ENCODE results near the gene CAD.

The CAD gene

GRCh38 chr2:27198627-27199026 is 18.5 kb upstream of the CAD start:
- WGBS (ENCODE audit: insufficient coverage) = 88% methylated on average over 2 of the region's 2 CpGs
- H3K4me3 ChIP-seq (ENCODE audit: control insufficient read depth in 1 of 7, extremely low read depth in 1 of 7, insufficient read depth in 4 of 7, low read depth in 2 of 7, low read length in 6 of 7) = no peak overlapping the region
- no peak overlapping the region for H3K27ac ChIP-seq (ENCODE audit: insufficient read depth in 1 of 2, low read depth in 1 of 2, low read length in 2 of 2, poor library complexity in 1 of 2, severe bottlenecking in 2 of 2)
- H3K4me1 ChIP-seq (ENCODE audit: control extremely low read depth in 1 of 4, control insufficient read depth in 4 of 4, insufficient read depth in 4 of 4, low read length in 3 of 4) = no peaks in the 10 kb centered on the region
- CTCF ChIA-PET = interaction anchor here (1.6 kb wide), 1 partner anchor 75 kb away, joined by 6 read pairs; the partner anchor contains the start of gene ABHD1
- POLR2A ChIA-PET = no interaction called here
- no peaks in the 10 kb centered on the region for H3K27me3 ChIP-seq (replicated peaks in 2 of 5; ENCODE audit: control insufficient read depth in 4 of 5, insufficient read depth in 5 of 5, low read length in 4 of 5)
- no peaks in the 10 kb centered on the region for H3K9me3 ChIP-seq (ENCODE audit: control extremely low read depth in 1 of 5, control insufficient read depth in 4 of 5, insufficient read depth in 2 of 5, low read depth in 1 of 5, low read length in 4 of 5)
- DNase-seq = no peak
- H3K36me3 ChIP-seq (ENCODE audit: control insufficient read depth in 4 of 4, insufficient read depth in 4 of 4, low read length in 3 of 4) = peaks cover 5 to 39% (median 25%) of the 10 kb centered on the region in 4 experiments

GRCh38 chr2:27199241-27199640 is 17.9 kb upstream of the CAD start:
- H3K9me3 ChIP-seq (ENCODE audit: control extremely low read depth in 1 of 5, control insufficient read depth in 4 of 5, insufficient read depth in 2 of 5, low read depth in 1 of 5, low read length in 4 of 5) = no peaks in the 10 kb centered on the region
- no peak overlapping the region for H3K4me3 ChIP-seq (ENCODE audit: control insufficient read depth in 1 of 7, extremely low read depth in 1 of 7, insufficient read depth in 4 of 7, low read depth in 2 of 7, low read length in 6 of 7)
- POLR2A ChIA-PET = no interaction called here
- H3K4me1 ChIP-seq (ENCODE audit: control extremely low read depth in 1 of 4, control insufficient read depth in 4 of 4, insufficient read depth in 4 of 4, low read length in 3 of 4) = no peaks in the 10 kb centered on the region
- no peak for DNase-seq
- WGBS (ENCODE audit: insufficient coverage) = 100% methylated on average over 1 of the region's 2 CpGs
- no peaks in the 10 kb centered on the region for H3K27me3 ChIP-seq (replicated peaks in 2 of 5; ENCODE audit: control insufficient read depth in 4 of 5, insufficient read depth in 5 of 5, low read length in 4 of 5)
- CTCF ChIA-PET = no interaction called here
- H3K27ac ChIP-seq (ENCODE audit: insufficient read depth in 1 of 2, low read depth in 1 of 2, low read length in 2 of 2, poor library complexity in 1 of 2, severe bottlenecking in 2 of 2) = no peak overlapping the region
- H3K36me3 ChIP-seq (ENCODE audit: control insufficient read depth in 4 of 4, insufficient read depth in 4 of 4, low read length in 3 of 4) = peaks cover 7 to 45% (median 31%) of the 10 kb centered on the region in 4 experiments

- Histone ChIP-seq H3K36me3 (ENCODE audit: control insufficient read depth in 4 of 4, insufficient read depth in 4 of 4, low read length in 3 of 4) (peaks cover 14 to 70% (median 52%) of the 10 kb centered on the region in 4 experiments), H3K9me3 (ENCODE audit: control extremely low read depth in 1 of 5, control insufficient read depth in 4 of 5, insufficient read depth in 2 of 5, low read depth in 1 of 5, low read length in 4 of 5) (no peaks in the 10 kb centered on the region), H3K4me1 (ENCODE audit: control extremely low read depth in 1 of 4, control insufficient read depth in 4 of 4, insufficient read depth in 4 of 4, low read length in 3 of 4) (no peaks in the 10 kb centered on the region), H3K27ac (ENCODE audit: insufficient read depth in 1 of 2, low read depth in 1 of 2, low read length in 2 of 2, poor library complexity in 1 of 2, severe bottlenecking in 2 of 2) (no peak overlapping the region), H3K4me3 (ENCODE audit: control insufficient read depth in 1 of 7, extremely low read depth in 1 of 7, insufficient read depth in 4 of 7, low read depth in 2 of 7, low read length in 6 of 7) (no peak overlapping the region), H3K27me3 (replicated peaks in 2 of 5; ENCODE audit: control insufficient read depth in 4 of 5, insufficient read depth in 5 of 5, low read length in 4 of 5) (no peaks in the 10 kb centered on the region)
- no peak for DNase-seq
- ChIA-PET CTCF (interaction anchor here (1.3 kb wide), 1 partner anchor 11 kb away, joined by 3 read pairs; no protein-coding TSS in a partner anchor), POLR2A (no interaction called here)
- 98% methylated on average over 7 of the region's 7 CpGs for WGBS (ENCODE audit: insufficient coverage)
Measured at GRCh38 chr2:27201675-27202074, 15.5 kb upstream of the CAD start.

- no peaks in the 10 kb centered on the region for H3K4me1 ChIP-seq (ENCODE audit: control extremely low read depth in 1 of 4, control insufficient read depth in 4 of 4, insufficient read depth in 4 of 4, low read length in 3 of 4)
- H3K4me3 ChIP-seq (ENCODE audit: control insufficient read depth in 1 of 7, extremely low read depth in 1 of 7, insufficient read depth in 4 of 7, low read depth in 2 of 7, low read length in 6 of 7) = no peak overlapping the region
- WGBS (ENCODE audit: insufficient coverage) = 100% methylated on average over 1 of the region's 2 CpGs
- H3K27me3 ChIP-seq (replicated peaks in 2 of 5; ENCODE audit: control insufficient read depth in 4 of 5, insufficient read depth in 5 of 5, low read length in 4 of 5) = no peaks in the 10 kb centered on the region
- no peaks in the 10 kb centered on the region for H3K9me3 ChIP-seq (ENCODE audit: control extremely low read depth in 1 of 5, control insufficient read depth in 4 of 5, insufficient read depth in 2 of 5, low read depth in 1 of 5, low read length in 4 of 5)
- ChIA-PET POLR2A (no interaction called here), CTCF (interaction anchor here (1.4 kb wide), 1 partner anchor 11 kb away, joined by 4 read pairs; no protein-coding TSS in a partner anchor)
- DNase-seq = no peak
- peaks cover 14 to 82% (median 63%) of the 10 kb centered on the region in 4 experiments for H3K36me3 ChIP-seq (ENCODE audit: control insufficient read depth in 4 of 4, insufficient read depth in 4 of 4, low read length in 3 of 4)
- H3K27ac ChIP-seq (ENCODE audit: insufficient read depth in 1 of 2, low read depth in 1 of 2, low read length in 2 of 2, poor library complexity in 1 of 2, severe bottlenecking in 2 of 2) = no peak overlapping the region
Measured at GRCh38 chr2:27202854-27203253, 14.3 kb upstream of the CAD start.

GRCh38 chr2:27203741-27204140 is 13.4 kb upstream of the CAD start:
- no peaks in the 10 kb centered on the region for H3K9me3 ChIP-seq (ENCODE audit: control extremely low read depth in 1 of 5, control insufficient read depth in 4 of 5, insufficient read depth in 2 of 5, low read depth in 1 of 5, low read length in 4 of 5)
- no peak for DNase-seq
- 97% methylated on average over 7 of the region's 9 CpGs for WGBS (ENCODE audit: insufficient coverage)
- H3K4me1 ChIP-seq (ENCODE audit: control extremely low read depth in 1 of 4, control insufficient read depth in 4 of 4, insufficient read depth in 4 of 4, low read length in 3 of 4) = no peaks in the 10 kb centered on the region
- peaks cover 14 to 90% (median 69%) of the 10 kb centered on the region in 4 experiments for H3K36me3 ChIP-seq (ENCODE audit: control insufficient read depth in 4 of 4, insufficient read depth in 4 of 4, low read length in 3 of 4)
- ChIA-PET POLR2A (interaction anchor here (0.6 kb wide), 1 partner anchor 87 kb away, joined by 4 read pairs; no protein-coding TSS in a partner anchor), CTCF (interaction anchor here (1.4 kb wide), 1 partner anchor 12 kb away, joined by 4 read pairs; no protein-coding TSS in a partner anchor)
- no peak overlapping the region for H3K27ac ChIP-seq (ENCODE audit: insufficient read depth in 1 of 2, low read depth in 1 of 2, low read length in 2 of 2, poor library complexity in 1 of 2, severe bottlenecking in 2 of 2)
- H3K4me3 ChIP-seq (ENCODE audit: control insufficient read depth in 1 of 7, extremely low read depth in 1 of 7, insufficient read depth in 4 of 7, low read depth in 2 of 7, low read length in 6 of 7) = no peak overlapping the region
- H3K27me3 ChIP-seq (replicated peaks in 2 of 5; ENCODE audit: control insufficient read depth in 4 of 5, insufficient read depth in 5 of 5, low read length in 4 of 5) = no peaks in the 10 kb centered on the region

GRCh38 chr2:27204566-27204965 is 12.6 kb upstream of the CAD start:
- peaks cover 14 to 92% (median 69%) of the 10 kb centered on the region in 4 experiments for H3K36me3 ChIP-seq (ENCODE audit: control insufficient read depth in 4 of 4, insufficient read depth in 4 of 4, low read length in 3 of 4)
- H3K4me3 ChIP-seq (ENCODE audit: control insufficient read depth in 1 of 7, extremely low read depth in 1 of 7, insufficient read depth in 4 of 7, low read depth in 2 of 7, low read length in 6 of 7) = no peak overlapping the region
- CTCF ChIA-PET = no interaction called here
- H3K27ac ChIP-seq (ENCODE audit: insufficient read depth in 1 of 2, low read depth in 1 of 2, low read length in 2 of 2, poor library complexity in 1 of 2, severe bottlenecking in 2 of 2) = no peak overlapping the region
- no peaks in the 10 kb centered on the region for H3K27me3 ChIP-seq (replicated peaks in 2 of 5; ENCODE audit: control insufficient read depth in 4 of 5, insufficient read depth in 5 of 5, low read length in 4 of 5)
- no peak for DNase-seq
- H3K9me3 ChIP-seq (ENCODE audit: control extremely low read depth in 1 of 5, control insufficient read depth in 4 of 5, insufficient read depth in 2 of 5, low read depth in 1 of 5, low read length in 4 of 5) = no peaks in the 10 kb centered on the region
- peaks cover 0 to 2% (median 0%) of the 10 kb centered on the region in 4 experiments for H3K4me1 ChIP-seq (ENCODE audit: control extremely low read depth in 1 of 4, control insufficient read depth in 4 of 4, insufficient read depth in 4 of 4, low read length in 3 of 4)
- POLR2A ChIA-PET = interaction anchor here (0.6 kb wide), 1 partner anchor 88 kb away, joined by 4 read pairs; no protein-coding TSS in a partner anchor
- WGBS (ENCODE audit: insufficient coverage) = 95% methylated on average over 6 of the region's 8 CpGs

GRCh38 chr2:27205206-27205605 is 12.0 kb upstream of the CAD start:
- ChIA-PET POLR2A (no interaction called here), CTCF (no interaction called here)
- no peaks in the 10 kb centered on the region for H3K27me3 ChIP-seq (replicated peaks in 2 of 5; ENCODE audit: control insufficient read depth in 4 of 5, insufficient read depth in 5 of 5, low read length in 4 of 5)
- DNase-seq = no peak
- WGBS (ENCODE audit: insufficient coverage) = 96% methylated on average over 7 of the region's 8 CpGs
- H3K27ac ChIP-seq (ENCODE audit: insufficient read depth in 1 of 2, low read depth in 1 of 2, low read length in 2 of 2, poor library complexity in 1 of 2, severe bottlenecking in 2 of 2) = no peak overlapping the region
- peaks cover 0 to 8% (median 0%) of the 10 kb centered on the region in 4 experiments for H3K4me1 ChIP-seq (ENCODE audit: control extremely low read depth in 1 of 4, control insufficient read depth in 4 of 4, insufficient read depth in 4 of 4, low read length in 3 of 4)
- H3K9me3 ChIP-seq (ENCODE audit: control extremely low read depth in 1 of 5, control insufficient read depth in 4 of 5, insufficient read depth in 2 of 5, low read depth in 1 of 5, low read length in 4 of 5) = no peaks in the 10 kb centered on the region
- H3K36me3 ChIP-seq (ENCODE audit: control insufficient read depth in 4 of 4, insufficient read depth in 4 of 4, low read length in 3 of 4) = peaks cover 14 to 91% (median 65%) of the 10 kb centered on the region in 4 experiments
- no peak overlapping the region for H3K4me3 ChIP-seq (ENCODE audit: control insufficient read depth in 1 of 7, extremely low read depth in 1 of 7, insufficient read depth in 4 of 7, low read depth in 2 of 7, low read length in 6 of 7)

All from common myeloid progenitor, CD34-positive (primary cell).